ENCODE results near the gene ZNF525. TPM values are rescaled to one million over a fixed set of nuclear protein-coding genes. Genes with fewer than 3 reads are reported as not detected.

Gene ZNF525
- total and polyA plus RNA-seq, 9 of the 15 experiments (the other 6 are each of a cell fraction or from before 2014, with no cell fraction given), result 1.5 to 12.0 (median 6.7) TPM

GRCh38 chr19:53365134-53365898, at the start of gene ZNF525 (continued):
- peak in 1 of 2 experiments; percentile 46 for TF ChIP-seq E2F6 (IDR thresholded peaks at IDR 0.05; ENCODE audit: borderline replicate concordance in 1 of 2, extremely low read depth in 1 of 2, insufficient read depth in 1 of 2, insufficient read length in 1 of 2, low read depth in 1 of 2, low read length in 1 of 2, poor library complexity in 1 of 2, severe bottlenecking in 1 of 2)
- TF ChIP-seq ZNF644 (tag; IDR thresholded peaks at IDR 0.05; ENCODE audit: low read depth), result no peak
- TF ChIP-seq ZNF780A (CRISPR knock-in tag; IDR thresholded peaks at IDR 0.05), result no peak
- no peak for TF ChIP-seq ZNF766 (CRISPR knock-in tag; conservative IDR thresholded peaks at IDR 0.05)
- TF ChIP-seq RBM39 (optimal IDR thresholded peaks at IDR 0.05; ENCODE audit: low read depth, low read length), result no peak
- no peak for TF ChIP-seq BRF1 (IDR thresholded peaks at IDR 0.05; ENCODE audit: borderline replicate concordance, extremely low read depth, insufficient read length)
- peak; percentile 47 for TF ChIP-seq POLR2B (IDR thresholded peaks at IDR 0.05; ENCODE audit: low read depth, partially characterized antibody)
- TF ChIP-seq ZNF764 (CRISPR knock-in tag; IDR thresholded peaks at IDR 0.05; ENCODE audit: low read depth), result no peak
- TF ChIP-seq LEF1 (IDR thresholded peaks at IDR 0.05), result no peak
- TF ChIP-seq L3MBTL2 (IDR thresholded peaks at IDR 0.05), result peak; percentile 57
- TF ChIP-seq PHTF2 (CRISPR knock-in tag; IDR thresholded peaks at IDR 0.05), result no peak
- peak; percentile 50 for TF ChIP-seq MYC (IDR thresholded peaks at IDR 0.05; ENCODE audit: low read depth, low read length)
- no peak for TF ChIP-seq MYC (CRISPR knock-in tag; IDR thresholded peaks at IDR 0.05; ENCODE audit: borderline replicate concordance, low read depth)
- TF ChIP-seq SOX6 (IDR thresholded peaks at IDR 0.05), result no peak
- TF ChIP-seq E2F4 (CRISPR knock-in tag; IDR thresholded peaks at IDR 0.05; ENCODE audit: low read depth), result no peak
- no peak for TF ChIP-seq ZNF184 (CRISPR knock-in tag; IDR thresholded peaks at IDR 0.05)
- TF ChIP-seq ZNF592 (IDR thresholded peaks at IDR 0.05), result no peak
- TF ChIP-seq RCOR1 (IDR thresholded peaks at IDR 0.05; ENCODE audit: borderline replicate concordance in 1 of 2, low read depth in 2 of 2, low read length in 2 of 2), result no peak
- TF ChIP-seq PHF8 (IDR thresholded peaks at IDR 0.05; ENCODE audit: borderline replicate concordance, low read length), result peak; percentile 56; the same call in 1 of the 2 replicates
- peak; percentile 48 for TF ChIP-seq KDM5B (IDR thresholded peaks at IDR 0.05; ENCODE audit: insufficient replicate concordance, low read depth, low read length)
- no peak for TF ChIP-seq HNRNPUL1 (IDR thresholded peaks at IDR 0.05; ENCODE audit: low read length)
- peak; percentile 47; the same call in 1 of the 2 replicates for TF ChIP-seq GABPA (tag; conservative IDR thresholded peaks at IDR 0.05; ENCODE audit: low read depth)

Data from K562 (cell line).